H7 (cell line): ENCODE data around the gene AUNIP. TPM values are rescaled to one million over a fixed set of nuclear protein-coding genes. Genes with fewer than 3 reads are reported as not detected.

ENCODE experiments used
- total RNA-seq: library from RNA; depleted of rRNA; stranded (reverse); fragments of >200 nt; shearing (Covaris generic); gene quantifications from 2 replicates; pipeline ENCODE4 v1.2.3, GENCODE V29; 2014; rRNA removed

AUNIP gene
- total RNA-seq, 1 experiment from 2014 or later: 38.9 TPM

Other genes starting within 250 kb of the AUNIP start
- gene MAN1C1, start 242.7 kb downstream of the AUNIP start, total RNA-seq: 19.5 and 25.6 TPM in 2 replicates
- 108 and 139 TPM in 2 replicates for gene SELENON, start 59.3 kb downstream of the AUNIP start, total RNA-seq
- 36.8 and 38.8 TPM in 2 replicates for gene MTFR1L, start 39.5 kb downstream of the AUNIP start, total RNA-seq
- 7.9 and 8.2 TPM in 2 replicates for gene PAQR7, start 16.3 kb upstream of the AUNIP start, total RNA-seq
- gene STMN1, start 47.0 kb upstream of the AUNIP start, total RNA-seq: 388 and 484 TPM in 2 replicates
- gene PAFAH2, start 138.6 kb upstream of the AUNIP start, total RNA-seq: 11.1 and 13.0 TPM in 2 replicates
- gene EXTL1, start 162.3 kb upstream of the AUNIP start, total RNA-seq: 0.38 and 1.1 TPM in 2 replicates
- gene SLC30A2, start 186.7 kb upstream of the AUNIP start, total RNA-seq: 0.17 TPM in 1 of 2 replicates, not detected in the other
- gene TRIM63, start 208.2 kb upstream of the AUNIP start, total RNA-seq: 0.07 and 0.11 TPM in 2 replicates